ENCODE measurements around the gene SPINDOC.

GRCh38 chr11:63813563-63814382, 517 bp downstream of the SPINDOC start:
- TF ChIP-seq CTCF (IDR thresholded peaks at IDR 0.05) (no peak), EP300 (IDR thresholded peaks at IDR 0.05) (no peak)
